GM12878 (cell line): ENCODE data around the gene PTGER4. TPM values are rescaled to one million over a fixed set of nuclear protein-coding genes. Genes with fewer than 3 reads are reported as not detected.

ENCODE experiments used
- ATAC-seq: fragments of 200-7000 bp; cut with Tn5 transposase; 3 replicates; pipeline ENCODE4 v1.9.1; 2020; ENCODE audit warnings: mild to moderate bottlenecking, moderate library complexity
- BruUV-seq: library from RNA; stranded (reverse); fragments of 400-500 nt; replicated peaks from 2 replicates; lab custom pipeline; 2021; lab: Mats Ljungman, UMichigan
- CTCF ChIA-PET: fragments of 300-600 bp; sonication (Branson Sonifier 250); formaldehyde crosslinking; extraction: SDS; loops from one replicate; lab custom pipeline; 2021; ENCODE audit warnings: inconsistent platforms; lab: Yijun Ruan, JAX
- POLR2A ChIA-PET: fragments of 350-600 bp; formaldehyde crosslinking; extraction: SDS; loops from one replicate; lab custom pipeline; 2021; ENCODE audit warnings: inconsistent platforms; lab: Charles Lee
- RAD21 ChIA-PET: fragments of 300-600 bp; sonication (Branson Sonifier 250); formaldehyde crosslinking; loops from one replicate; lab custom pipeline; 2023; ENCODE audit warnings: antibody characterized with exemption; ENCODE audit not compliant: unreplicated experiment; lab: Charles Lee
- SMC1A ChIA-PET: fragments of 300-600 bp; sonication (Branson Sonifier 250); formaldehyde crosslinking; loops from one replicate; lab custom pipeline; 2023; ENCODE audit not compliant: unreplicated experiment, uncharacterized antibody; lab: Charles Lee
- DNase-seq: peaks from one replicate; pipeline ENCODE4 v3.0.0-alpha.2; 2011; ENCODE audit warnings: low read depth, low spot score
- FAIRE-seq: peaks from 3 replicates; lab custom pipeline; 2011; peaks lifted over from hg19 to GRCh38; lab: Jason Lieb, UNC
- H2AFZ ChIP-seq: 2 replicates; pipeline ENCODE4 v1.6.0; 2011; ENCODE audit warnings: low read depth, low read length, control low read depth; ENCODE audit not compliant: control insufficient read depth
- H3K27ac ChIP-seq: 2 replicates; pipeline ENCODE4 v1.5.1; 2011; ENCODE audit warnings: control low read depth; ENCODE audit not compliant: control insufficient read depth, insufficient read depth
- H3K27me3 ChIP-seq, 2 experiments: replicated peaks in 1 of 2; 2 replicates each; pipeline versions ENCODE4 v1.6.0 to v1.6.1; 2011; ENCODE audit warnings: low read length in 1 of 2; ENCODE audit not compliant: control insufficient read depth in 2 of 2, insufficient read depth in 2 of 2
- H3K36me3 ChIP-seq, 2 experiments: 2 replicates each; pipeline ENCODE4 v1.5.1; 2011; ENCODE audit warnings: low read length in 1 of 2; ENCODE audit not compliant: control insufficient read depth in 2 of 2, insufficient read depth in 2 of 2
- H3K4me1 ChIP-seq: 2 replicates; pipeline ENCODE4 v1.6.1; 2011; ENCODE audit warnings: mild to moderate bottlenecking, low read length, moderate library complexity, mixed read lengths; ENCODE audit not compliant: control insufficient read depth, insufficient read depth
- H3K4me2 ChIP-seq: 2 replicates; pipeline ENCODE4 v1.6.0; 2011; ENCODE audit warnings: control low read depth; ENCODE audit not compliant: control insufficient read depth, insufficient read depth
- H3K4me3 ChIP-seq: fragments of 200-600 bp; sonication (generic); 2 replicates; pipeline ENCODE4 v1.5.1; 2016
- H3K79me2 ChIP-seq: 2 replicates; pipeline ENCODE4 v1.6.0; 2011; ENCODE audit warnings: low read length; ENCODE audit not compliant: control insufficient read depth, insufficient read depth
- H3K9ac ChIP-seq: 2 replicates; pipeline ENCODE4 v1.8.0; 2011; ENCODE audit warnings: low read length, control low read depth, mixed read lengths; ENCODE audit not compliant: control insufficient read depth, insufficient read depth
- H3K9me3 ChIP-seq: replicated peaks from 3 replicates; pipeline ENCODE4 v1.5.1; 2011; ENCODE audit warnings: mild to moderate bottlenecking, low read length; ENCODE audit not compliant: control insufficient read depth, insufficient read depth
- H4K20me1 ChIP-seq: 2 replicates; pipeline ENCODE4 v1.6.0; 2011; ENCODE audit not compliant: control insufficient read depth, insufficient read depth
- ATF3 ChIP-seq: IDR thresholded peaks from 2 replicates; pipeline ENCODE4 v1.6.1; 2011; ENCODE audit warnings: low read depth, mild to moderate bottlenecking, low read length, moderate library complexity, borderline replicate concordance; ENCODE audit errors: extremely low read depth
- BRCA1 ChIP-seq: IDR thresholded peaks from 2 replicates; pipeline ENCODE4 v1.6.1; 2011; ENCODE audit warnings: low read depth, low read length, improper control_type of control experiment
- CBX3 ChIP-seq: fragments of 200-600 bp; sonication (generic); IDR thresholded peaks from 2 replicates; pipeline ENCODE4 v1.6.1; 2016; ENCODE audit warnings: low read depth, borderline replicate concordance
- GATAD2B ChIP-seq: fragments of 450-650 bp; conservative IDR thresholded peaks from 2 replicates; pipeline ENCODE4 v1.6.1; 2017; ENCODE audit warnings: low read depth, mild to moderate bottlenecking, moderate library complexity
- IRF4 ChIP-seq: IDR thresholded peaks from 2 replicates; pipeline ENCODE4 v1.6.1; 2011; ENCODE audit warnings: low read depth, low read length
- MEF2A ChIP-seq: IDR thresholded peaks from 2 replicates; pipeline ENCODE4 v1.6.1; 2011; ENCODE audit warnings: low read depth, mild to moderate bottlenecking, low read length, moderate library complexity; ENCODE audit not compliant: insufficient read depth
- MTA3 ChIP-seq: IDR thresholded peaks from 2 replicates; pipeline ENCODE4 v1.6.1; 2012; ENCODE audit warnings: low read length, inconsistent platforms, borderline replicate concordance
- NR2F1 ChIP-seq: fragments of 450-650 bp; conservative IDR thresholded peaks from 2 replicates; pipeline ENCODE4 v1.6.1; 2017; ENCODE audit warnings: mild to moderate bottlenecking
- POU2F2 ChIP-seq: IDR thresholded peaks from 3 replicates; pipeline ENCODE4 v1.6.1; 2011; ENCODE audit warnings: low read depth, mild to moderate bottlenecking, low read length, borderline replicate concordance
- SP1 ChIP-seq: IDR thresholded peaks from one replicate; pipeline ENCODE4 v1.6.1; 2011; ENCODE audit warnings: low read depth, low read length
- TBL1XR1 ChIP-seq: IDR thresholded peaks from 2 replicates; pipeline ENCODE4 v1.6.1; 2012; ENCODE audit warnings: low read depth, low read length, improper control_type of control experiment
- ZNF274 ChIP-seq: IDR thresholded peaks from one replicate; pipeline ENCODE4 v1.8.0; 2011; ENCODE audit not compliant: insufficient read length, insufficient read depth
- ZNF687 ChIP-seq: fragments of 450-650 bp; IDR thresholded peaks from 2 replicates; pipeline ENCODE4 v1.6.1; 2017; ENCODE audit warnings: mild to moderate bottlenecking, moderate library complexity
- WGBS: methylation state at CpG from one replicate; pipeline ENCODE4 v1.1.6; 2016; ENCODE audit warnings: low lambda C conversion rate; ENCODE audit not compliant: insufficient replicate concordance, insufficient coverage; ENCODE audit errors: missing lambda C conversion rate; 5-methylcytosine and 5-hydroxymethylcytosine counted together
- in situ Hi-C: fragments of 300-500 bp; cut with MboI; formaldehyde crosslinking; loops from 9 replicates; pipeline ENCODE4 v1.14.3; 2018; ENCODE audit warnings: mixed read lengths
- intact Hi-C: fragments of 100-400 bp; cut with micrococcal nuclease; formaldehyde crosslinking; loops from one replicate; pipeline ENCODE4 v1.14.2; 2022; ENCODE audit not compliant: unreplicated experiment
- polyA plus RNA-seq, 11 experiments: library from polyadenylated mRNA; depleted of rRNA in 4 of 11; unstranded in 6 of 11; stranded (reverse) in 5 of 11; fragments of >200 nt; fragmentation: Nextera tagmentation in 4 of 11; fragmentation: Illumina TruSeq in 1 of 11; extraction: Ambion mirVana in 4 of 11; extraction: Trizol in 1 of 11; gene quantifications; 1 replicate in 1 of 11; 2 replicates in 10 of 11; pipeline versions ENCODE4 v1.2.1 to v1.2.3, GENCODE V29; 2011 to 2016; ENCODE audit warnings: inconsistent platforms in 2 of 11, missing spikeins in 2 of 11, low read depth in 1 of 11
- total RNA-seq, 4 experiments: library from RNA; depleted of rRNA in 3 of 4; stranded (reverse); fragments of >200 nt in 3 of 4; fragmentation: Illumina TruSeq in 1 of 4; extraction: Trizol in 1 of 4; gene quantifications; 2 replicates each; pipeline versions ENCODE4 v1.2.1 to v1.2.3, GENCODE V29; 2013 to 2021

Gene PTGER4
- total and polyA plus RNA-seq, 10 of the 15 experiments (the other 5 are each of a cell fraction or from before 2014, with no cell fraction given), result 0.15 to 3.7 (median 0.62) TPM

GRCh38 chr5:40631236-40631635 is 48.5 kb upstream of the PTGER4 start:
- BruUV-seq, result no TSS peak
- no peak for DNase-seq

GRCh38 chr5:40634154-40634553 is 45.6 kb upstream of the PTGER4 start:
- ChIA-PET SMC1A (no interaction called here), RAD21 (no interaction called here), POLR2A (no interaction called here), CTCF (no interaction called here)
- H3K4me2 ChIP-seq, result no peak overlapping the region
- H3K27me3 ChIP-seq, result no peaks in the 10 kb centered on the region; a peak in 1 of 4 replicates
- no peak for FAIRE-seq
- no peaks in the 10 kb centered on the region for H3K79me2 ChIP-seq
- in situ Hi-C loops (no loop called here), intact Hi-C loops (no loop called here)
- no peak overlapping the region for H3K27ac ChIP-seq
- H3K36me3 ChIP-seq, result no peaks in the 10 kb centered on the region
- H4K20me1 ChIP-seq, result no peaks in the 10 kb centered on the region
- no peak overlapping the region for H3K4me3 ChIP-seq
- no peak overlapping the region for H2AFZ ChIP-seq
- no peaks in the 10 kb centered on the region for H3K9me3 ChIP-seq
- DNase-seq, result no peak
- no peaks in the 10 kb centered on the region for H3K4me1 ChIP-seq
- WGBS, result 23% methylated on average over 3 of the region's 3 CpGs
- no peak for ATAC-seq
- H3K9ac ChIP-seq, result no peak overlapping the region
- BruUV-seq, result no TSS peak
- TF ChIP-seq ZNF687 (no peak), ATF3 (no peak), GATAD2B (no peak), MEF2A (no peak), POU2F2 (no peak), IRF4 (no peak), MTA3 (no peak), BRCA1 (no peak)

More at GRCh38 chr5:40631236-40631635, 48.5 kb upstream of the PTGER4 start:
- H3K79me2 ChIP-seq, result no peaks in the 10 kb centered on the region
- H3K9ac ChIP-seq, result no peak overlapping the region
- CTCF ChIA-PET, result no interaction called here
- 71% methylated on average over 7 of the region's 7 CpGs for WGBS
- no peak for FAIRE-seq
- H2AFZ ChIP-seq, result no peak overlapping the region
- TF ChIP-seq TBL1XR1 (no peak), ZNF274 (no peak), NR2F1 (no peak), SP1 (no peak), CBX3 (no peak)
- intact Hi-C loops (no loop called here), in situ Hi-C loops (no loop called here)
- H4K20me1 ChIP-seq, result no peaks in the 10 kb centered on the region
- H3K36me3 ChIP-seq, result no peaks in the 10 kb centered on the region
- H3K27ac ChIP-seq, result no peak overlapping the region
- RAD21 ChIA-PET, result no interaction called here
- H3K4me3 ChIP-seq, result no peak overlapping the region
- H3K27me3 ChIP-seq, result no peaks in the 10 kb centered on the region; a peak in 2 of 4 replicates
- no peak for ATAC-seq
- H3K9me3 ChIP-seq, result no peaks in the 10 kb centered on the region
- SMC1A ChIA-PET, result interaction anchor here (1.2 kb wide), 1 partner anchor 23 kb away, joined by 5 read pairs; no protein-coding TSS in a partner anchor
- POLR2A ChIA-PET, result no interaction called here
- no peak overlapping the region for H3K4me2 ChIP-seq
- no peaks in the 10 kb centered on the region for H3K4me1 ChIP-seq
